ENCODE measurements around the gene ASNS. TPM values are rescaled to one million over a fixed set of nuclear protein-coding genes. Genes with fewer than 3 reads are reported as not detected.

Gene ASNS
- total and polyA plus RNA-seq, 10 of the 15 experiments (the other 5 are each of a cell fraction or from before 2014, with no cell fraction given), result 33.1 to 105 (median 67.4) TPM

- H3K9ac ChIP-seq (ENCODE audit: control insufficient read depth, insufficient read depth, low read length), result no peak overlapping the region
- H3K27me3 ChIP-seq (replicated peaks in 1 of 2; ENCODE audit: control insufficient read depth in 2 of 2, insufficient read depth in 2 of 2, low read length in 1 of 2), result no peaks in the 10 kb centered on the region
- BruUV-seq (replicated peaks), result no TSS peak
- no peaks in the 10 kb centered on the region for H3K79me2 ChIP-seq (ENCODE audit: control insufficient read depth, insufficient read depth, low read length)
- no peaks in the 10 kb centered on the region for H3K9me3 ChIP-seq (replicated peaks; ENCODE audit: control insufficient read depth, insufficient read depth, low read length)
- TF ChIP-seq RELB (IDR thresholded peaks at IDR 0.05; ENCODE audit: low read depth), result no peak
- TF ChIP-seq TBL1XR1 (IDR thresholded peaks at IDR 0.05; ENCODE audit: low read depth, low read length), result no peak
- TF ChIP-seq EP300 (IDR thresholded peaks at IDR 0.05; ENCODE audit: borderline replicate concordance in 1 of 2, control insufficient read depth in 1 of 2, low read depth in 2 of 2, low read length in 2 of 2), result no peak
- TF ChIP-seq, protein P1, sequence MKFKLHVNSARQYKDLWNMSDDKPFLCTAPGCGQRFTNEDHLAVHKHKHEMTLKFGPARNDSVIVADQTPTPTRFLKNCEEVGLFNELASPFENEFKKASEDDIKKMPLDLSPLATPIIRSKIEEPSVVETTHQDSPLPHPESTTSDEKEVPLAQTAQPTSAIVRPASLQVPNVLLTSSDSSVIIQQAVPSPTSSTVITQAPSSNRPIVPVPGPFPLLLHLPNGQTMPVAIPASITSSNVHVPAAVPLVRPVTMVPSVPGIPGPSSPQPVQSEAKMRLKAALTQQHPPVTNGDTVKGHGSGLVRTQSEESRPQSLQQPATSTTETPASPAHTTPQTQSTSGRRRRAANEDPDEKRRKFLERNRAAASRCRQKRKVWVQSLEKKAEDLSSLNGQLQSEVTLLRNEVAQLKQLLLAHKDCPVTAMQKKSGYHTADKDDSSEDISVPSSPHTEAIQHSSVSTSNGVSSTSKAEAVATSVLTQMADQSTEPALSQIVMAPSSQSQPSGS (IDR thresholded peaks at IDR 0.05; ENCODE audit: low read length), result no peak
- no peak for TF ChIP-seq PML (IDR thresholded peaks at IDR 0.05; ENCODE audit: low read length)
- no peak for TF ChIP-seq TCF3 (IDR thresholded peaks at IDR 0.05; ENCODE audit: borderline replicate concordance, insufficient read depth, low read depth, low read length)
- intact Hi-C loops (cut with micrococcal nuclease; ENCODE audit: unreplicated experiment), result no loop called here
- in situ Hi-C loops (cut with MboI), result no loop called here
- SMC1A ChIA-PET (ENCODE audit: uncharacterized antibody, unreplicated experiment), result interaction anchor here (0.9 to 1.3 kb wide), 2 partner anchors 12 to 171 kb away, joined by 3 read pairs; no protein-coding TSS in a partner anchor
- H4K20me1 ChIP-seq (ENCODE audit: control insufficient read depth, insufficient read depth), result no peaks in the 10 kb centered on the region
- WGBS (ENCODE audit: insufficient coverage, insufficient replicate concordance, low lambda C conversion rate, missing lambda C conversion rate), result 78% methylated on average over 14 of the region's 27 CpGs
- DNase-seq (ENCODE audit: low read depth, low spot score) (no peak), FAIRE-seq (no peak), ATAC-seq (no peak)
- H3K36me3 ChIP-seq (ENCODE audit: control insufficient read depth in 2 of 2, insufficient read depth in 2 of 2, low read length in 1 of 2), result no peaks in the 10 kb centered on the region
- CTCF ChIA-PET, result interaction anchor here (1.6 kb wide), 1 partner anchor 344 kb away, joined by 4 read pairs; no protein-coding TSS in a partner anchor
- H3K27ac ChIP-seq (ENCODE audit: control insufficient read depth, insufficient read depth), result no peak overlapping the region
- RAD21 ChIA-PET (ENCODE audit: unreplicated experiment), result no interaction called here
- no peak overlapping the region for H2AFZ ChIP-seq (ENCODE audit: control insufficient read depth, low read depth, low read length)
- H3K4me3 ChIP-seq, result no peak overlapping the region
- POLR2A ChIA-PET, result no interaction called here
- no peak overlapping the region for H3K4me2 ChIP-seq (ENCODE audit: control insufficient read depth, insufficient read depth)
- no peaks in the 10 kb centered on the region for H3K4me1 ChIP-seq (ENCODE audit: control insufficient read depth, insufficient read depth, low read length)
Measured at GRCh38 chr7:97842772-97843345, 29.3 kb downstream of the ASNS start.

Data from GM12878 (cell line).